KG1 (cell line): Measurements from ENCODE around the gene MACROD2.
"Not testable (repeated sequence)": the region's sequence is repeated elsewhere in the genome, so short reads cannot be mapped to it uniquely, and the experiment has no call there.

Experiments
- DNase-seq: peaks from one replicate; lab custom pipeline; 2025; lab: John Stamatoyannopoulos, UW

The MACROD2 gene

DNA sequence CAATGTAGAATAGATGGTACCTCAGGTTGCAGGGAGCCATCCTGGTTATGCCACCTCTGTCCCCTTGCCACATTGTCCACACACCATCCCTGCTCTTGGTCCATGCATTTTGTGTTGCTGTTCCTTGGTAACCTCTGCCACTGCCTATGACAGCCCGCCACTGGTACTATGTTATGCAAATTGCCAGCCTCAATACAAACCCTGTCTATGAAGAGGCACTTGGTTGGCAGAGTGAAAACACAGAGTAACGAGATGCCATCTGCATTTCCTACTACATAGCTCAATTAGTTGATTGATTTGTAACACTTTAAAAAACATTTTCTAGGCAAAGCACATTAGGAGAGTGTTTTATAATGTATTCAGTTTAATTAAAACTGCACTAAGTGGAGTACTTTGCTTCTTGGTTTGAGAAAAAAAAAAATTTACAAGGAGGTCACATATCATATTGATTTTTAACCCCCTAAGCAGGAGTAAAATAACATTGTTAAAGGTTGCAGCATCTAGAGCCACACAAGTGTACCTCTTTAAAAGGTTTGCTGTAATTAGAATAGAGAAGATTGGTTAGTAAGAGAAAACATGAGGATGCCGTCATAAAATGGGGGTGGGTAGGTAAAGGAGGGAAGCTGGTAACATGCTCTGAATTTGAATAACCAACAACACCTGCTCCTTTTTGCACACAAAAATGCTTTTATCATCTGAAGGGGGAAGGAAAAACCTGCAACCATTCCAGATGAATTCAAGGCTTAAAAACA, 1760.9 kb downstream of the MACROD2 start:
- DNase-seq, result no peak

DNA sequence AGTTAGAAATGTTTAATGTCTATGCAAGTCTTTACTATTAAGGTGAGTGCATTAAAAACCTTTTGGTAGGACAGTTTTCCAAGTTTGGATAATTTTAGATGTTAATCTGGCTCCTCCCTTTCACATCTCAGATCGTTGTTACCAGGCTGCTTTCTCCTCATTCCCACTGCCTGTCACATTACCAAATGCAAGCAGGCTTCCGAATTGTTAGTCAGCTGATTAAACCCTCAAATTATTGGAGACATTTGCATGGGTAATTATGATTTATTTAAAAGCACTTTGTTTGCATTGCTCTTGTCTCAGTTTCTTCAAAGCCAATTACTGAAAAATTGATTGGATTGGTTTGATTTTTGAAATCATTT, 1761.4 kb downstream of the MACROD2 start:
- no peak for DNase-seq

DNA sequence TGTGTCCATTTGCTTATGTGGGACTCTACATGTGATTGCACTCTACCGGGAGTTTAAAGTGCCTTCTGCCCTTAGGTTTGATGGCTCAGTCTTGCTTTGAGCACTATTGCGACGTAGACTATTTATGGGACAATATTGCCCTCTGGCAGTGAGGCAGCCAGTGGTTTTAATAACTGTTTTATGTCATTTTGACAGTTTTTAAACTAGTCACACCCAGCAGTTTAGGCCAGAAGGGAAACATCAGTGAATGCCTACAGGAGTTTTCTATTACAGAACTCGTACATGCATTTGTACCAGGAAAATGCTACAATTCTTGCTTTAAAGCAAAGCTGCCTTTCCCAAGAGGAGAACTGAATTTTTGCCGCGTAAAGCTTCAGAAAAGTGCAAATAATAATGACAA, 1764.3 kb downstream of the MACROD2 start:
- DNase-seq, result no peak

DNA sequence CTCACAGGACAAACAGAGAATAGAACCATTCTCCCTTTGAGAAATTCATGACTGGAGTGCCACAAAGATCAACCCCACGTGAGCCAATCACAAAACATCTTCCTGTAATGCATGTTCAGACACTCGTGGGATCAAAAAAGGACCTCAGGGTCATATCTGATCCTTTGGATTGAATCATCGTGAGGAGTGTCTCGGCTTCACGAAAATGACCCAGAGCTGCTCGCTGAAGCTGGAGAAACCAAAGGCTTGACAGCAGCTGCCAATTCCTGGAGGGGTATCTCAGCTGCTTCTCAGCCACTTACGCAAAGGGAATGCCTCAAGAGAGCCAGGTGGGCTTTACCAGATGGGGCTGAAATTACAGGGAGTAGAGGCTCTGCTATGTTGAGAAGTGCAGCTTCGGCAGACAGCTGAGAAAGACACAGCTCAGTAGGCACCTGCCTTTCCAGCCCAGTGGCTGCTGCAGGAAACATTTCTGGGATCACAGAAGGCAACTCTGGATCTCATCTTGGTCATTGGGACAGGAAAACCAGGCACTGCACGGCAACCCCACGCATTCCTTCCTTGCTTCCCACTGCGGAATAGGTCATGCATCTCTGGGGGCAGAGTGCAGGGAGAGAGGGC, 1764.8 kb downstream of the MACROD2 start:
- DNase-seq, result no peak

DNA sequence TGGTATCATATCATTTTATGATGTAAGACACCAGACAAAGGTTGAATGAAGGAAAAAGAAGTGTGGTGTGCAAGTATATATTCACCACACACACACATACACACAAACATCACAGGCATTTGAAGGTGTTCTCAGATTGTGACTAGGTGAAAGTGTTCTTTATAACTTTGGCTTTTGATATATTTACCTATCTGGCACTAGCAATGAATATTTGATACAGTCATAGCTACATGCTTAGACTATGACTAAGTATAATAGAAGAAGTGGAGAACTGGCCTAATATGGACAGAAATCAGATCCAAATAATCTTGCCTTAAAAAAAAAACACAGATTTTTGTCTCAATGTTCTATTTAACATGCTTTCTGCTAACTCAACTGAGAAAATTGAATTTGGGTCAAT, 1768.0 kb downstream of the MACROD2 start:
- DNase-seq, result no peak

DNA sequence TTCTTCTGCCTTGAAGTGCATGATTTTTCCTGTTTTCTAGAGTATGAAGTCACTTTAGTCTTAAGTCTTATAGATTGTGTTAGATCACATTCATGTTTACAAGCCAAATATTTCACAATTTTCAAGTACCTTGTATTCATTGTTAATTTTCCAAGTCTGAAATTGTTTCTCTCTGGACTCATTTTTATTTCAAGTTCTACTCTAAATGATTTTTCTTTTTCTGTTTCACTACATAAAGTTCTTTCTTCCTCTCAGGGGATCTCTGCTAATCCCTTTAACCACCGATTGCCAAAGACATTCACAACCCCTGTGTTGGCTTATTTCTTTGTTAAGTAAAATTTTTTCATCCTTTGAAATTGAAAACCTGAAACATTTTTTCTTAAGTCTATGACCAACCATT, 1772.3 kb downstream of the MACROD2 start:
- DNase-seq, result no peak

DNA sequence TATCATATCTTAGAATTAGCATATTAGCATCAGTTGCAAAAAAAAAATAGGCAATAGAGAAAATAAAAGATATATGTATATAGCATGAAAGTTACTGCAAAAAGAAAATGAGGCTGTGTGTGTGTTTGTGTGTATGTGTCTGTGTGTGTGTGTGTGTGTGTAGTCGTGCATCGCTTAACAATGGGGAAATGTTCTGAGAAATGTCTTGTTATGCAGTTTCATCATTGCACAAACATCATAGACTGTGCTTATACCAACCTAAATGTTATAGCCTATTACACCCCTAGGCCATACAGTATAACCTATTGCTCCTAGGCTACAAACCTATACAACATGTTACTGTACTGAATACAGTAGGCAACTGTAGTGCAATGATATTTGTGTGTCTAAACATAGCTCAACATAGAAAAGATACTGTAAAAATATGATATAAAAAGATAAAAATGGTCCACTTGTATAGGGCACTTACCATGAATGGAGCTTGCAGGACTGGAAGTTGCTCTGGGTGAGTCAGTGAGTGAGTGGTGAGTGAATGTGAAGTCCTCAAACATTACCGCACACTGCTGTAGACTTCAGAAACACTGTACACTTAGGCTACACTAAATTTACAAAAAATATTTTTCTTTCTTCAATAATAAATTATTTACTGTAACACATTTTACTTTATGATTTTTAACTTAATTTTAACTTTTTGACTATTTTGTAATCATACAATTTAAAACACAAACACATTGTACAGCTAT, 1772.9 kb downstream of the MACROD2 start:
- DNase-seq, result no peak

DNA sequence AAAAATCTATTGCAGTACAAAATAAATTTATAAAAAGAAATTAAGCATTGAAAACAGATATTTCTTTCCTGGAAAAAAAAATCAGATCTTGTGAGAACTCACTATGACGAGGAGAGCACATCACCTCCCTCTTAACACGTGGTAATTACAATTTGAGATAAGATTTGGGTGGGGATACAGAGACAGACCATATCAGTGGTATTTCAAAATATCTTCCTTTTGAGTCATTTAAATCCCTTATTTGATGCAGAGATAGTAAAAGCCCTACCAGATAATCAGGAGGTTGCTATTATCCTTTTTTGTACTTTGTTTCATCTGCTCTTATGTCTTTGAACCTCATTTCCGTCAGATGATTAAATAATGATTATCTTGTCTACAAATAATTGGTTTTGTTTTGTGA, 1777.5 kb downstream of the MACROD2 start:
- no peak for DNase-seq

DNA sequence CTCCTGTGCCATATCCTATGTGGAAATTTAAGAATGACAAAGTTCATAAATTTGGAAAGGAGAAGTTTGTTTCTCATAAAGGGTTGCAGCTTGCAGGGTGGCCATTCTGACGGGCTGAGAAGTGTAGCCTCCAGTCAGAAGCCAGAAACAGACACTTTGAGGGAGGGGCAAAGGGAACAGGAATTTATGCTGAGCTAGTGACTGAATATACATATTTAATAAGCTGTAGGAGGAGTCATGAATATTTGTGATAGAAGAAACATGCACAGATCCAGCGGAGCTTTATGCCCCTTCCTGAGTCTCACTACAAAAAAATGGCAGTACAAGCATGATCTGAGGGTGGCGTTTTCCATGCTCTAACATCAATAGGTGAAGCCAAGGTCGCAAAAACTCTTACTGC, 1779.6 kb downstream of the MACROD2 start:
- no peak for DNase-seq

DNA sequence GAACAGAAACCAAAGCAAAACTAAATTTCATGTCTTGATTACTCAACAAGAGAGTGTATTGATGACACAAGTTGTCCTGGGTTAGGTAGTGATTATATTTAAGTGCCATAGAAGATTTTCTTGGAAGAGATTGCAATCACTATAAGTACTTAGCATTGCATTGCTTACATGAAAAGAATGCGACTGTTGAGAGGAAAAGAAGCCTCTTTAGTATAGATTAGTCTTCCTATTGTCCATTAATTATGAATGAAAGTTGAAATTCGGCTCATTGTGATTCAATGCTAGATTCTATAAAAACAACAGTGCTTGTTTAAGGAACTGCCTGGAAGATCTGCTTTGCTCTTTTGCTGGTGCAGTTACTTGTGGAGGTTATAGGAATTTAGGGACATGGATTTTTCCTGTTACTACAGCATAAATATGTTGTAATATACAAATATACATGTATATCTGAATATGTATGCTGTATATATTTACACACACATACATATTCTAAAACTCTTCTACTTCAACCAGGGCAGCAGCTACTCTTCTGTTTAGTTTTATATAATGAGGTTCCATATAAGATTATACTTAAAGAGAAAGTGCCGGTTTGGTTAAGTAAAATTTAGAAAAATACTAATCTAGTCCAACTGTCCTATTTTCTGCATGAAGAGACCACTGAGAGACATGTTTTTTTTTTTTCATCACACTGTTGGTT, 1781.6 kb downstream of the MACROD2 start:
- no peak for DNase-seq

DNA sequence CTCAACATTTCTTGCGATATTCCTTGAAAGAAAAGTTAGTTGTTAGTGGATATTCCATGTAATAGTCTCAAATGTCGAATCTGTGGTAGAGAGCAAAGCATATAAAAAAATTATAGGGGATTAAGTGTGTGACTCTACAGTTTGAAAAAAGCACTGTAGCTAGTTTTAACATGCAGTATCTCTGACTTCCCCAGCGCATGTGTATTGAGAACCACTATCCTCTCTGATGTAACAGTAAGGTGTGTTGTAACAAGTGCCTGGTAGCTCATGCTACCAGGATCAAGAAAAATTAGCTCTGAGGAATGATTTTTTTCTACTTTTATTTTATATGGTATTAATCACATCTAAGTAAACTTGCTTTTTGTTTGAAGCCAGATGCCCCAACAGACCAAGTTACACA, 1788.7 kb downstream of the MACROD2 start:
- no peak for DNase-seq

DNA sequence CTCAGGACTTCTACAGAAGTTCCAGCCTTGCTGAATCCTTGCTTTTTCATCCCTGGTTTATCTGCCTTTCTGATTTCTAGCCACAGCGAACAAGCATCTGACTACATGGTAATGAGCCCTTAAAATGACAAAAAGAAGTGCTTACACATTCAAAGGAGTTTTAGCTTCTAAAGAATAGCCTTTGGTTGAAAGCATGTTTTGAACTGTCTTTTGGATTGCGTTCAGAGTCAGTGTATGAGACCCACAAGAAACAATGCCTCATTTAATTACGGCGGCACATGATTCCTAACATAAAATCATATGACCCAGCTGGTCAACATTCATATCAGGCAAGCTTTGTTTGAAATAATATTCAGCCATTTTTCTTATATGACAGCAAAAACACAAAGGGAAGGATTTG, 1793.8 kb downstream of the MACROD2 start:
- no peak for DNase-seq

DNA sequence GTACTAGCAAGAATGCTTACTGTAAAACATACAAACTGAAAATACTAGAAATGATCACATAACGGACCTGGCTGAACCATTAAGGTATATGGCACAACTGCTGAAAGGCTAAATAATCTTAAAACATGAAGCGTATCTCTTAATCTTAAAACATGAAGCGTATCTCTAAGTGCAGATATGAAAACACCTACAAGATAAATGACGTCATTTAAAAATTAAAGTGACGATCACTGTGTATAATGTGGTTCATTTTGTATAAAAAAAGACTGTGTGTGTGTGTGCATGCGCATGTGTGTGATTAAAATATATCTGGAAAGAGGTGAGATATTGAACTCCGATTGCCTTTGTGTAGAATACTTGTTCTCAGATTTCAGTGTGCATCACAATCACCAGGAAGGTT, 1797.5 kb downstream of the MACROD2 start:
- DNase-seq, result no peak

DNA sequence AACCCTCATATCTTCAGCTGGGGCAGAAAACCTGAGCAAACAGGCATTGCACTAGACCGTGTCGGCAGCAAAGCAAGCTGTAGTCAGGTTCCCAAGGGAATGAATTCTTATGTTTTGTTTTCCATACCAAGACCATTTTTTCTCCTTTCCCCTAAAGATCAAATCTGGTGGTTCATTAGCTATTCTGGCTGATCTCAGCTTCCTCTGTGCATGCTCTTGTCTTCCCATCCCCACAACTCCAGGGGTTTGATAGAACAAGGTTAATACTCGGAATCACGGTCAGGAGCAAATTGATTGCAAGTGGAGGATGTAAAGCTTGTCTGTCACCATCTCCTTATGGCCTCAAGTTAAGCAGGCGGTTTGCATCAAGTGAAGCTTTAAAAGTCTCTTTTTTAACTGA, 1799.1 kb downstream of the MACROD2 start:
- no peak for DNase-seq

DNA sequence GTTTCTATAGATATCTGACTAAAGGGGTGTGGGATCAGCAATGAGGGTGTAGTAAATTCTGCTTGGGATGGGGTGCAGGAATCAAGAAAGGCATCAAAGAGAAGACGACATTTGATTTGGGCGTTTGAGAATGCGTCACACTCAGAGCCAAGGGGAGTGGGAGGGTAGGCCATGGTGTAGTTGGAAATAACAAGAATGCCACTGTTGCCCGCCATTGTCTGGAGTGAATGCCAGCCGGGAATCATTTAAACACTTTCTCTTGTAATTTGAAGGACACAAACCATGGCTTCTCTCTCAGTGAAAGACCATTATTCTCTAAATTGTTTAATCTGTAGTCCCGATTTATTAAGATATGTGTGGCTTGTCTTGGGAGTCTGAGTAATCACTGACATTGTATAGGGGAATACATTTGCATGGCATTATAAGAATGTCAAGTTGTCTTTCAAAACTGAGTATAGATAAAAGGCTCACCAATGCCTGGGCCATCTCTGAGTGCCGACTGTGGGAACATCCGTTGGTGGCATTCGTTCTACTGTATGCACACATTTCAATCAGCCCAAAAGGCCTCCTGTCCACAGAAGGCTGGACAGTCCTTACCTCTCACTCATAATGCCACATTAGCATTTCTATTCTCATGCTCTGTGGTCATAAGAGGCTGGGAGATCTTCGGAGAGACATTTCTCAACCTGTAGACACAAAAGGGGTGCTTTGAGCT, 1800.1 kb downstream of the MACROD2 start:
- no peak for DNase-seq

DNA sequence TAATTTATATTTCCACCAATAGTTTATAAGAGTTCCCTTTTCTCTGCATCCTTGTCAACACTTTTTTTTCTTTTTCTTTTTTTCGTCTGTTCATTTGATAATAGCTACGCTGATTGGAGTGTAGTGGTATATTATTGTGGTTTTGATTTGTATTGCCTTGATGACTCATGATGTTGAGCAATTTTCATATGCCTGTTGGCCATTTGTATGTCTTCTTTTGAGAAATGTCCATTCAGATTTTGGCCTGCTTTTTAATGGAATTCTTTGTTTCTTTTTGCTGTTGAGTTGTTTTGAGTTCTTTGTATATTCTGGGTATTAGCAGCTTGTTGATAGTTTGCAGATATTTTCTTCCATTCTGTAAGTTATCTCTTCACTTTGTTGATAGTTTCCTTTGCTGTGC, 1804.6 kb downstream of the MACROD2 start:
- DNase-seq, result no peak

DNA sequence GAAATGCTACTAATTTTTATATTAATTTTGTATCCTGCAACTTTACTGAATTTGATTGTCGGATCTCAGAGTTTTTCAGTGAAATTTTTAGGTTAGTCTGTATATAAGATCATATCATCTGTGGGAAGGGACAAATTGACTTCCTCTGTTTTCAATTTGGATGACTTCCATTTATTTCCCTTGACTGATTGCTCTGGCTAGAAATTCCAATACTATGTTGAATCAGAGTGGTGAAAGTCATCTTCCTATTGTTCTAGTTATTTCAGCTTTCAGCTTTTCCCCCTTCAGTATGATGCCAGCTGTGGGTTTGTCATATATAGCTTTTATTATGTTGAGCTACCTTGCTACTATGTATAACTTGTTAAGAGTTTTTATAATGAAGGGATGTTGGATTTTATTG, 1806.7 kb downstream of the MACROD2 start:
- DNase-seq, result no peak

DNA sequence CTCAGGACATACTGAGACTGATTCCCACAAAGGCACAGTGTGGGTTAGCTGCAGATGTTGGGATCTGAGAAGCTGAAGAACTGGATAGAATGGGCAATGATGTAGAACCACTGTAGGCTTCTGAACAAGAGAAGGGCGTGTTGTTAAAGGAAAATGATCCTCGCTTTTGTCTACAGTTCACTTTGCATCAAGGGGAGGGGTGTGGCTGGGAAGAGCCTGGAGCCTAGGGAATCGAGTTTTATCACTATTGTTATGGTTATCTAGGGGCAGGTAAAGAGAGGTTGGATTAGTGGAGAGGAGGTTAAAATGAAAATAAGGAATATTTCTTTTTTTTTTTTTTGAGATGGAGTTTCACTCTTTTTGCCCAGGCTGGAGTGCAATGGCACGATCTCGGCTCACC, 1809.8 kb downstream of the MACROD2 start:
- no peak for DNase-seq

DNA sequence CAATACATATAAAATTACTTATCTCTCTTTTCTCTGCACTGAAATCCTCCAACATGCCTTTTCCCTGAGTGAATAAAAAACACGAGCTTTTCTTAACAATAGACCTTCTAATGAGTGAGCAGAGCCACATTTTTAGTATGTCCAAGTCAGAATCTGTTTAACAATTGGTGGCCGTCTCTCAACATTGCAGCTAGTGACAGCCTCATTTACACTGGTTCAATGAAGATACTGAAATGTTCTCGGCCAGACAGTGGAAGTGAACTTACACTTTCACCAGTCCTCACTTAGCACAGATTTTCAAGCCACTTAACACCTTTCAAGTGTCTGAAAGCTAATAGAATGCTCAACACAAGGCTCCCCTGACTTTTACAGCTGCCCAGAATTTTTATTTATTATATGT, 1810.8 kb downstream of the MACROD2 start:
- DNase-seq, result no peak

DNA sequence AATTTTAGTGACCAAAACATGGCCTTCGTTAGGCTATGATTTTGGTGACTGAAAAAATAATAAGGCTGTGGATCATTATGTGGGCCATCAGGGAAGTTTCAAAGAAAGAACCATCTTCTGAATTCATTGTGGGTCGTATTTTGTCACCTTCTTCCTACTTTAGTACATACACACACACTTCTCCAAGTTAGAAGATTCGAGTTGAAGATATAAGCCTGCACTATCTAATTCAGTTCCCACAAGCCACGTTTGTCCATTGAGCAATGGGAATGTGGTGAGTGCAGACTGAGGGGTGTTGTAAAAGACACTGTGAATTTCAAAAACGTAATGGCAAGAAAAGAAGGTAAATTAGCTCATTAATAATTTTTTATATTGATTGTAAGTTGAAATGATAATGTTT, 1812.0 kb downstream of the MACROD2 start:
- DNase-seq, result no peak

DNA sequence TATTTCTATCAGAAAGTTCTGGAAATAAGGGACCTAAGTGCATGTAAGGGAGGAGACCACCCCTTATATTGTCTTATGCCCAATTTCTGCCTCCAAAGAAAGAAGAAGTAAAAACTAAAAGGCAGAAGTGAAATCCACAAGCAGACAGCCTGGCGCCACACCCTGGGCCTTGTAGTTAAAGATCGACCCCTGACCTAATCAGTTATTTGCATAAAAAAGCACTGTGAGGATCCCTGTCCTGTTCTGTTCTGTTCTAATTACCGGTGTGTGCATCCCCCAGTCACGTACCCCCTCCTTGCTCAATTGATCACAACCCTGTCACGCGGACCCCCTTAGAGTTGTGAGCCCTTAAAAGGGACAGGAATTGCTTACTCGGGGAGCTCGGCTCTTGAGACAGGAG, 1812.5 kb downstream of the MACROD2 start:
- not testable (repeated sequence) for DNase-seq

DNA sequence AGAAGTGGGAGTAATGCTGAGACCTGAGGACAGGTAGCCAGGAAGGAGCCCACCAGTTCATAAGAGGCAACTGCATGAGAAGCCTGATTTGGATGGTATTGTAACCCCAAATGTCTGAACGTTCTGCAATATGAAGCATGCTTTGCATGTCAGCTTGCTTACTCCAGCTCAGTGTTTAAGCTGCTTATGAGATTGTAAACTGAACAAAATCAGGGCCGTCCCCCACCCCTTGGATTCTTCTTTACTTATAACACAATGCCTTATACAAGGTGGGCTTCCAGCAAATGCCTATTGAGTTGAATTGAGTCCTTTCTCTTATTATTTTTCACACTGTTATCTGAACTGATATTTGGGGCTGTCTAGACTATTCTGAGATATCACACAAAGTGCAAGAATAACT, 1816.6 kb downstream of the MACROD2 start:
- DNase-seq, result no peak
